GM19240 (cell line): Measurements from ENCODE around the gene SIK3.
"Not testable (repeated sequence)": the region's sequence is repeated elsewhere in the genome, so short reads cannot be mapped to it uniquely, and the experiment has no call there.

Source experiments
- DNase-seq: peaks from one replicate; pipeline ENCODE4 v3.0.0; 2011; ENCODE audit warnings: low spot score; ENCODE audit not compliant: insufficient read length

The SIK3 gene

DNA sequence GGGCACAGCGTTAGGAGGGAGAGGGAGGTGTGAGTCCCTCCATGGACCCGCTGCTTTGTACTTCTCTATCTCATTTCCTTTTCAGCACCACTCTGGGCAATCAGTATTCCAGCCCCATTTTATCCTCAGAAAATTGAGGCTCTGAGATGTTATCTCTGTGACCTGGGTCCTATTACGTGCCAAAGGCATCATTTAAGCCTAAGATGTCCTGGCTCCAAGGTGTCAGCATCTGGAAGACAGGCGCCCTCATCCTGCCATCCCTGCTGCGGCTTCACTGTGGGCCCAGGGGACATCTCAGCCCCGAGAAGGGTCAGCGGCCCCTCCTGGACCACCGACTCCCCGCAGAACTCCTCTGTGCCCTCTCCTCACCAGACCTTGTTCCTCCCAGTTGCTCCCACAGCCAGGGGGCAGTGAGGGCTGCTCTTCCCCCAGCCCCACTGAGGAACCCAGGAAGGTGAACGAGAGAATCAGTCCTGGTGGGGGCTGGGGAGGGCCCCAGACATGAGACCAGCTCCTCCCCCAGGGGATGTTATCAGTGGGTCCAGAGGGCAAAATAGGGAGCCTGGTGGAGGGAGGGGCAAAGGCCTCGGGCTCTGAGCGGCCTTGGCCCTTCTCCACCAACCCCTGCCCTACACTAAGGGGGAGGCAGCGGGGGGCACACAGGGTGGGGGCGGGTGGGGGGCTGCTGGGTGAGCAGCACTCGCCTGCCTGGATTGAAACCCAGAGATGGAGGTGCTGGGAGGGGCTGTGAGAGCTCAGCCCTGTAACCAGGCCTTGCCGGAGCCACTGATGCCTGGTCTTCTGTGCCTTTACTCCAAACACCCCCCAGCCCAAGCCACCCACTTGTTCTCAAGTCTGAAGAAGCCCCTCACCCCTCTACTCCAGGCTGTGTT is 269.4 kb downstream of the SIK3 start:
- no peak for DNase-seq

GRCh38 chr11:116827461-116827860 is 270.8 kb downstream of the SIK3 start:
- DNase-seq, result no peak

- DNase-seq, result no peak
These were observed 271.3 kb downstream of the SIK3 start for GRCh38 chr11:116826751-116827431.

- DNase-seq, result no peak
These were observed 272.1 kb downstream of the SIK3 start for GRCh38 chr11:116825854-116826750.

GRCh38 chr11:116825434-116825833 is 272.8 kb downstream of the SIK3 start:
- DNase-seq, result no peak

DNA sequence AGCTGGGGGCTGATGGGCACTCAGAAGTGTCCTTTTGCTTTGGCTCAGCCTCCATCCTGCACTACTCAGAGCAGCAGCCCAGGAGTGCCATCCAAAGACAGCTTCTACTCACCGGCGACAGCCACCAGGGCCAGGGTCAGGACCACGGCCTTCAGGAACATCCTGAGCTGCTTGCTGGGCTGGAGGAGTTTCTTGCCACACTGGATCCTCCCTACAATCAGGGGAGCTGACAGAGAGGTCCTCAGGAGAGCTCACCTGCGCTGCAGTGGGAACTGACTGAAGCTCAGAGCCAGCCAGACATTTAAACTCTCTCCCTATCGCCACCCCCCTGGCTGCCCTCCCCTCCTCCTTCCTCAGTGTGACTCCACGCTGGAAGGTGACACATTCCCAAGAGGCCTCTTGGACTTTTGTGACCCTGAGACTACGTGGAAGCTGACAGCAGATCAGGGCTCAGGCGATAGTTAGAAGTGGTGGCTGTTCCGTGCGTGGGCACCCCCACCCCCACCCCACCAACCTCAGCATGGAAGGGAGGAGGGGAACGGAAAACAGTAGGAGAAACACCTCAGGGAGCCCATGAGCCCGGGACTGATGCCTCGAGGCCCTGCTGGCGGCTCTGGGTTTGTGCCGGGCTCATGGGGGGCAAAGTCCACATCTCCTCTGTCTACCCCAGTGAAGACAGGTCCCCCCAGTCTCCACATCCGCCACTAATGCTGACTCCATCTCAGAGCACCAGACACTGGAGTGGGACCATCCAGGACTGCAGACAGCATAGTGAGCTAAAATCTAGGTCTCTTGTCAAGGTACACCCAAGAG is 275.0 kb downstream of the SIK3 start, which contains the start of gene APOA4:
APOA4 (minus strand) TSS at position 274 of the 813 bp plus-strand sequence; CDS start at position 161, 113 bp downstream.
- DNase-seq, result no peak

- no peak for DNase-seq
These were observed 275.7 kb downstream of the SIK3 start for GRCh38 chr11:116822575-116822974.

DNA sequence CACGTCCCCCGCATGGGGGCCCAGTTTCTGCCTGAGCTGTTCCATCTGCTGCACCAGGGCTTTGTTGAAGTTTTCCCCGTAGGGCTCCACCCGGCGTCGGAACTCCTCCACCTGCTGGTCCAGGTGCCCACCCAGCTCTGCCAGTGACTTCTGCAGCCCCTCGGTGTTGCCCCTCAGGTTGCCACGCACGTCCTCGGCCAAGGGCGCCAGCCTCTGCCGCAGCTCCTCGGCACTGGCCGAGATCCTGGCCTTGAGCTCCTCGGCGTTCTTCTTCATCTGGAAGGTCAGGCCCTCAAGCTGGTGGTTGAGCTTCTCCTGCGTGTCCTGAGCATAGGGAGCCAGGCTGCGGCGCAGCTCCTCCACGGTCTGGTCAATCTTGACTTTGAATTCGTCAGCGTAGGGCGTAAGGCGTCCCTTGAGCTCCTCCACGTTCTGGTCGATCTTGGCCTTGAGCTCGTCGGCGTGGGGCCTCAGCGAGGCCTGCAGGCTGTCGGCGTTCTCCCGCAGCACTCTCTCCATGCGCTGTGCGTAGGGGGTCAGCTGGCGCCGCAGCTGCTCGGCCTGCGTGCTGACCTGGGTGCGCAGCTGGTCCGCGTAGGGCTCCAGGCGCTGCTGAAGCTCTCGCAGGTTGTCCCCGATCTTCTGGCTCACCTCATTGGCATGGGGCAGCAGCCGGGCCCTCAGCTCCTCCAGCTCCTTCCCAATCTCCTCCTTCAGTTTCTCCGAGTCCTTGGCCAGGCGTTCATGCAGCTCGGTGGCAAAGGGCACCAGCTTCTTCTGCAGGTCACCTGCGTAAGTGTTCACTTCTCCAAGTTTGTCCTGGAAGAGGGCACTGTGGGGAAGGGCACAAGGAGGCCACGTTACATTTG is 276.9 kb downstream of the SIK3 start:
- DNase-seq, result no peak

- DNase-seq, result no peak
These were observed 279.2 kb downstream of the SIK3 start for GRCh38 chr11:116819049-116819448.

DNA sequence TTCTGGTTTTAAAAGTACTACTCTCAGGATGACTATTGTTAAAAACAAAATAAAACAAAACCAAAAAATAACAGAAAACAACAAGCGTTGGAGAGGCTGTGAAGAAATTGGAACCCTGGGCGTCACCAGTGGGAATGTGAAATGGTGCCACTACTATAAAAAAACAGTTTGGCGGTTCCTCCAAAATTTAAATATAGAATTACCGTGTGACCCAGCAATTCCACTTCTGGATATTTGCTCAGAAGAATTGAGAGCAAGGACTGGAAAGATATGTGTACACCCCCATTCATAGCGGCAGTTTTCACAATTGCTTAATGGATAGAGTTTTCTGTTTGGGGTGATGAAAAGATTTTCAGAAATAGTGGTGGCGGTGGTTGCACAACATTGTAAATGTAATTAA is 283.7 kb downstream of the SIK3 start:
- DNase-seq, result no peak

GRCh38 chr11:116813781-116814471 is 284.3 kb downstream of the SIK3 start:
- DNase-seq, result no peak

GRCh38 chr11:116813170-116813569 is 285.1 kb downstream of the SIK3 start:
- DNase-seq, result no peak

GRCh38 chr11:116812109-116812508 is 286.1 kb downstream of the SIK3 start:
- no peak for DNase-seq

GRCh38 chr11:116811194-116811593 is 287.0 kb downstream of the SIK3 start:
- no peak for DNase-seq

DNA sequence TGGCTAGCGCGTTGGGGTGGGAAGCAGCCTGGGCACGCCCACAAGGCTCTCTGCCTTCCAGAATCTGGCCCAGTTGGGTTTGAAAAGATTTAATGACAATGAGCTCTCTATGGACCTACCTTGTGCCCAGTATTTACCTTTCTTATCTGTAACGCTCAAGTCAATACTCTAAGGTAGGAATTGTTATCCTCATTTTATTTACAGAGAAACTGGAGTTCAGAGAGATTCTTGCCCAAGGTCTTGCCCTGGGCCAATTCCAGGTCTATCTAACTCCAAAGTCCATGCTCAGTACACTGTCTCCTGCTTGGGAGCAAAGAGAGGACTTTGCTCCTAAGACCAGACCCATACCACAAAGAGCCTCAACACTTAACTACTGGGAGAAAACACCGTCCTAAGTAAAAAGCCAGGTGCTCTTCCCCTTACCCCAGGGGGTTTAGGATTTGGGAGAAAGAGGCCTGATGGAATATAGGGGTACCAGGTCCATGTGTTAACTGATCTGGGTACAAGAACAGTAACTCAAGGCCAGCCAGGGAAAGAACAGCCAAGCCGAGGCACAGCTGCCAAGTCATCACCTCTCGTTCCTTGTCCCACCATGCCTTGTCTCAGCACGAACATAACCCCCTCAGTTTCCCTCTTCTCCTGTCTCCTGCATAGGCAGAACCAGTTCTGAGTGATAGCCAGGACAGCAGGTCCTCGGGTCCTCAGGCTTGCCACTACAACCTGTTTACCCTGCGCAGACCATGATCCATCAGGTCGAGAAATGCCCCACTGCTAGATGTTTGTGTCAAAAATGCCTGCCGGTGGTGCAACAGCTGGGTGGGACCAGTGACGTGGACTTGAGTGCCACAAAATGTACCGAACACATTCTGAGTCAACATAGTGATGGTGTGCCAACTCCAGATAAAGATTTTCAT is 289.7 kb downstream of the SIK3 start:
- DNase-seq, result no peak

DNA sequence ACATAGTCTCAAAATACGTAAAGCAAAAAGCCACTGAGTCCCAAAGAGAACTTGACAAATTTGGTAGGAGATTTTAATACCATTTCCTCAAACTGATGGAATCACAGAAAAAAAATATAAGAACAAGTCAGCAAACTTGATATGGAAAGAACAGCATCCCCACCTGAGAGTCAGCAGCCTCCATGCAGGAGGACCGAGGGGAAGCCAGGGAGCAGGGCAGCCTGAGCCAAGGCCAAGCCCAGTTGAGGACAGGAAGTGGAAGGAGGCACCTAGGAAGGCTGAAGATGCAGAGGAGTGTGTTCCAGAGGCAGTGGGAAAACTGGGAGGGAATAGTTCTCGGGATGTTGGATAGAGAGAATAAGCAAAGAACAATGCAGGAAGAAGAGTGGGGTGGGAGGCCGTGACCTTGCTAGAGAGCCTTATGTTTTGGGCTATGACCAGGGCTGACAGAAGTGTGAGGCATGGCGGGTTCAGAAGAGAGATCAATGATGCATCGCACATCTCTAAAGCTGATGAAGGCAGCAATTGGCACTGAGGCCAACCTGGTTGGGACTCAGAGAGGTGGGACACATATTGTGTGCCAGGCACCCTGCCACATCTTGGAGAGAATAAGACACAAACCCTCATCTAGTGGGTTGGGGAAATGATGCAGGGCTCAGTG is 290.5 kb downstream of the SIK3 start:
- DNase-seq, result no peak

DNA sequence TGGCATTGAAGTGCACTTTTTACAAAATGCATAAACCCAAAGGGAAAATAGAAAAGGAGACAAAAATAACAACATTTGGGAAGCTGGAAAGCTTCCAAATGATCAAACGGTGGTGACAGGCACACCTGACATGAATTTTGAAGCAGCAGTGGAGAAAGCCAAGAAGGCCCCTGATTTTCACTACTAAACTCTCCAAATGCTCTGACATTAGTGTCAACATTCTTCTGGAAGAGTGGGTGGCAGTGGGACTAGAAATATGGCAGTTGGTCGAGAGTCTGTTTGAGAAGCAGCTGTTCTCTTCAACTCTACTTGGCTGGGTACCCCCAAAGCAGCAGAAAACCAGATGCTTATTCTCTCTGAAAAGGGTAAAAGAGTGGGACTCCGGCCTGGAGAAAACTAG is 294.2 kb downstream of the SIK3 start:
- DNase-seq, result no peak

DNA sequence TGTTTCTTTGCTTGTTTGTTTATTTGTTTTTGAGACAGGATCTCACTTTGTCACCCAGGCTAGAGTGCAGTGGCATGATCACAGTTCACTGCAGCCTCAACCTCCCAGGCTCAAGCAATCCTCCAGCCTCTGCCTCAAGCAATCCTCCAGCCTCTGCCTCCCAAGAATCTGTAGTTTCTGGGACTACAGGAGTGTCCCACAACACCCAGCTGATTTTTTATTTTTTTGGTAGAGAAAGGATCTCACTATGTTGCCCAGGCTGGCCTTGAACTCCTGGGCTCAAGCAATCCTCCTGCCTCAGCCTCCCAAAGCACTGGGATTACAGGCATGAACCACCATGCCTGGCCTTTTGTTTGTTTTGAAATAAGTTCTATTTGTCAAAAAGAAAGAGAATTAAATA is 296.6 kb downstream of the SIK3 start:
- not testable (repeated sequence) for DNase-seq
